Activated T-helper 1 cell treated with Interleukin-2 at 50 U/mL for 16 hours (primary cell): ENCODE measurements around the gene IP6K1.
"Not testable (repeated sequence)": the region's sequence is repeated elsewhere in the genome, so short reads cannot be mapped to it uniquely, and the experiment has no call there.

Experiments
- DNase-seq: peaks from one replicate; pipeline ENCODE4 v3.0.0-alpha.2; 2020; ENCODE audit warnings: low read depth

Gene IP6K1

GRCh38 chr3:49793486-49794085, 7.2 kb upstream of the IP6K1 start:
- DNase-seq: no peak

- no peak for DNase-seq
These were observed 6.2 kb upstream of the IP6K1 start for GRCh38 chr3:49792371-49793150.

- no peak for DNase-seq
These were observed 5.2 kb upstream of the IP6K1 start for GRCh38 chr3:49791571-49791970.

GRCh38 chr3:49790626-49791411, 4.5 kb upstream of the IP6K1 start:
- DNase-seq: no peak

GRCh38 chr3:49788056-49788455, 1.7 kb upstream of the IP6K1 start:
- DNase-seq: no peak

GRCh38 chr3:49787536-49787935, 1.2 kb upstream of the IP6K1 start:
- no peak for DNase-seq

- DNase-seq: no peak
These were observed 781 bp upstream of the IP6K1 start for GRCh38 chr3:49787182-49787464.

GRCh38 chr3:49785565-49786356, 581 bp downstream of the IP6K1 start:
- no peak for DNase-seq

- not testable (repeated sequence) for DNase-seq
These were observed 4.1 kb downstream of the IP6K1 start for GRCh38 chr3:49782277-49782676.

- DNase-seq: no peak
These were observed 4.7 kb downstream of the IP6K1 start for GRCh38 chr3:49781415-49782199.

GRCh38 chr3:49780975-49781365, 5.4 kb downstream of the IP6K1 start:
- DNase-seq: not testable (repeated sequence)

- no peak for DNase-seq
These were observed 6.0 kb downstream of the IP6K1 start for GRCh38 chr3:49780080-49780974.

- no peak for DNase-seq
These were observed 6.8 kb downstream of the IP6K1 start for GRCh38 chr3:49779358-49780079.

- not testable (repeated sequence) for DNase-seq
These were observed 10.2 kb downstream of the IP6K1 start for GRCh38 chr3:49776101-49776500.

- DNase-seq: no peak
These were observed 10.8 kb downstream of the IP6K1 start for GRCh38 chr3:49775538-49775937.

GRCh38 chr3:49772703-49773102, 13.6 kb downstream of the IP6K1 start:
- DNase-seq: no peak

- no peak for DNase-seq
These were observed 14.9 kb downstream of the IP6K1 start for GRCh38 chr3:49771340-49771938.

GRCh38 chr3:49769926-49770325, 16.4 kb downstream of the IP6K1 start:
- DNase-seq: no peak

- DNase-seq: no peak
These were observed 16.9 kb downstream of the IP6K1 start for GRCh38 chr3:49769286-49769915.
